SK-N-SH (cell line): ENCODE data around the gene ZNF341. TPM values are rescaled to one million over a fixed set of nuclear protein-coding genes. Genes with fewer than 3 reads are reported as not detected.

Experiments
- CTCF ChIA-PET: fragments of 300-600, 350-600 bp; formaldehyde crosslinking; extraction: SDS; loops from one replicate; lab custom pipeline; 2021; lab: Yijun Ruan, JAX
- POLR2A ChIA-PET: fragments of 350-600 bp; sonication (Branson Sonifier 250); formaldehyde crosslinking; extraction: SDS; loops from one replicate; lab custom pipeline; 2020; ENCODE audit warnings: antibody characterized with exemption, inconsistent platforms; lab: Yijun Ruan, JAX
- DNase-seq: peaks from one replicate; pipeline ENCODE4 v3.0.0; 2012
- H2AFZ ChIP-seq: fragments of 200-600 bp; sonication (generic); 2 replicates; pipeline ENCODE4 v1.8.1; 2016; ENCODE audit warnings: antibody characterized with exemption, mild to moderate bottlenecking, low read depth
- H3F3A ChIP-seq: fragments of 200-600 bp; sonication (generic); replicated peaks from 2 replicates; pipeline ENCODE3; 2016; ENCODE audit warnings: antibody characterized with exemption, mild to moderate bottlenecking; ENCODE audit not compliant: insufficient read depth
- H3K27ac ChIP-seq, 2 experiments: fragments of 200-500 bp in 1 of 2; fragments of 200-600 bp in 1 of 2; sonication (Bioruptor generic) in 1 of 2; sonication (generic), shearing (Covaris generic) in 1 of 2; 2 replicates each; pipeline versions ENCODE4 v1.5.1 to v1.6.1; 2014 to 2016; ENCODE audit warnings: low read depth in 2 of 2, inconsistent platforms in 1 of 2, low read length in 1 of 2, mild to moderate bottlenecking in 1 of 2, mixed read lengths in 1 of 2
- H3K27me3 ChIP-seq: fragments of 200-600 bp; sonication (generic), shearing (Covaris generic); 2 replicates; pipeline ENCODE4 v1.6.1; 2016; ENCODE audit warnings: mixed run types; ENCODE audit not compliant: insufficient read depth
- H3K36me3 ChIP-seq, 2 experiments: fragments of 200-500 bp in 1 of 2; fragments of 200-600 bp in 1 of 2; sonication (Bioruptor generic) in 1 of 2; sonication (generic) in 1 of 2; replicated peaks in 1 of 2; 2 replicates each; pipeline versions ENCODE3 to v1.5.1; 2014 to 2016; ENCODE audit warnings: low read length in 1 of 2, mild to moderate bottlenecking in 1 of 2; ENCODE audit not compliant: insufficient read depth in 2 of 2, control insufficient read depth in 1 of 2
- H3K4me1 ChIP-seq, 2 experiments: fragments of 200-500 bp in 1 of 2; fragments of 200-600 bp in 1 of 2; sonication (Bioruptor generic) in 1 of 2; sonication (generic), shearing (Covaris generic) in 1 of 2; 2 replicates each; pipeline versions ENCODE4 v1.5.1 to v1.6.1; 2014 to 2016; ENCODE audit warnings: low read depth in 1 of 2, low read length in 1 of 2, mixed run types in 1 of 2; ENCODE audit not compliant: insufficient read depth in 2 of 2, control insufficient read depth in 1 of 2
- H3K4me2 ChIP-seq: fragments of 200-600 bp; sonication (generic), shearing (Covaris generic); 2 replicates; pipeline ENCODE4 v1.6.1; 2017; ENCODE audit warnings: mixed run types
- H3K4me3 ChIP-seq, 2 experiments: fragments of 200-500 bp in 1 of 2; fragments of 200-600 bp in 1 of 2; sonication (Bioruptor generic) in 1 of 2; sonication (generic), shearing (Covaris generic) in 1 of 2; 2 replicates each; pipeline versions ENCODE4 v1.5.1 to v1.8.1; 2014 to 2016; ENCODE audit warnings: low read depth in 2 of 2, inconsistent platforms in 1 of 2, low read length in 1 of 2, mild to moderate bottlenecking in 1 of 2, mixed read lengths in 1 of 2, moderate library complexity in 1 of 2
- H3K79me2 ChIP-seq: fragments of 200-600 bp; sonication (generic); 2 replicates; pipeline ENCODE4 v1.8.1; 2017; ENCODE audit warnings: mild to moderate bottlenecking; ENCODE audit not compliant: insufficient read depth
- H3K9ac ChIP-seq: fragments of 200-600 bp; sonication (generic); 2 replicates; pipeline ENCODE4 v1.6.1; 2017; ENCODE audit warnings: mixed run types
- H3K9me2 ChIP-seq: fragments of 200-600 bp; sonication (generic); 2 replicates; pipeline ENCODE4 v1.6.1; 2017; ENCODE audit warnings: mixed run types
- H3K9me3 ChIP-seq: fragments of 200-600 bp; sonication (generic); 2 replicates; pipeline ENCODE4 v1.6.1; 2017; ENCODE audit warnings: mixed run types, mild to moderate bottlenecking, moderate library complexity
- H4K20me1 ChIP-seq: fragments of 200-600 bp; sonication (generic); 2 replicates; pipeline ENCODE4 v1.6.1; 2017; ENCODE audit warnings: mild to moderate bottlenecking, mixed run types; ENCODE audit not compliant: insufficient read depth
- CHD2 ChIP-seq: fragments of 150-350 bp; IDR thresholded peaks from 2 replicates; pipeline ENCODE4 v1.6.1; 2018; ENCODE audit warnings: low read length; ENCODE audit not compliant: partially characterized antibody
- ELF1 ChIP-seq: IDR thresholded peaks from 2 replicates; pipeline ENCODE4 v1.4.0; 2012
- EZH2phosphoT487 ChIP-seq: fragments of 200-600 bp; sonication (generic); IDR thresholded peaks from 2 replicates; pipeline ENCODE4 v1.6.1; 2017; ENCODE audit warnings: low read depth, mixed run types, mild to moderate bottlenecking, antibody characterized with exemption, moderate library complexity, borderline replicate concordance
- GABPA ChIP-seq: IDR thresholded peaks from 2 replicates; pipeline ENCODE4 v1.4.0; 2012; ENCODE audit warnings: low read depth, mild to moderate bottlenecking
- GATA2 ChIP-seq: sonication (generic); formaldehyde crosslinking; IDR thresholded peaks from 2 replicates; pipeline ENCODE4 v1.5.0; 2020; ENCODE audit warnings: mild to moderate bottlenecking, missing genetic modification reagents
- IRF3 ChIP-seq: fragments of 150-350 bp; IDR thresholded peaks from 2 replicates; pipeline ENCODE4 v1.6.1; 2016; ENCODE audit warnings: mild to moderate bottlenecking, low read depth, low read length
- MAX ChIP-seq: IDR thresholded peaks from 2 replicates; pipeline ENCODE4 v1.4.0; 2012; ENCODE audit warnings: low read depth
- MXI1 ChIP-seq: IDR thresholded peaks from 2 replicates; pipeline ENCODE4 v1.6.1; 2012; ENCODE audit warnings: mild to moderate bottlenecking, low read depth, low read length, improper control_type of control experiment
- NRF1 ChIP-seq: IDR thresholded peaks from 2 replicates; pipeline ENCODE4 v1.6.1; 2012; ENCODE audit warnings: low read depth, mild to moderate bottlenecking, low read length
- PBX3 ChIP-seq: IDR thresholded peaks from 2 replicates; pipeline ENCODE4; 2012
- POLR2AphosphoS5 ChIP-seq: IDR thresholded peaks from 2 replicates; pipeline ENCODE4 v1.6.1; 2012; ENCODE audit warnings: low read depth, low read length
- RAD21 ChIP-seq: IDR thresholded peaks from 2 replicates; pipeline ENCODE4 v1.6.1; 2012; ENCODE audit warnings: mild to moderate bottlenecking, low read length
- REST ChIP-seq: IDR thresholded peaks from 2 replicates; pipeline ENCODE4 v1.6.1; 2012; ENCODE audit warnings: mild to moderate bottlenecking, low read depth, low read length, moderate library complexity
- RXRA ChIP-seq: IDR thresholded peaks from 2 replicates; pipeline ENCODE4 v1.4.0; 2012; ENCODE audit warnings: low read depth, mild to moderate bottlenecking, borderline replicate concordance
- SIN3A ChIP-seq: IDR thresholded peaks from 2 replicates; pipeline ENCODE4 v1.6.1; 2012; ENCODE audit warnings: low read depth, mild to moderate bottlenecking, low read length, moderate library complexity, borderline replicate concordance
- TAF1 ChIP-seq: IDR thresholded peaks from 2 replicates; pipeline ENCODE4 v1.6.1; 2012; ENCODE audit warnings: low read depth, mild to moderate bottlenecking, low read length, moderate library complexity, borderline replicate concordance
- TCF12 ChIP-seq: IDR thresholded peaks from 2 replicates; pipeline ENCODE4 v1.4.0; 2012
- USF1 ChIP-seq: IDR thresholded peaks from 2 replicates; pipeline ENCODE4 v1.4.0; 2012; ENCODE audit warnings: low read depth, borderline replicate concordance
- YY1 ChIP-seq: IDR thresholded peaks from 2 replicates; pipeline ENCODE4 v1.4.0; 2012; ENCODE audit warnings: low read depth, mild to moderate bottlenecking
- WGBS: methylation state at CpG from one replicate; pipeline ENCODE4 v1.1.6; 2017; ENCODE audit warnings: low lambda C conversion rate; 5-methylcytosine and 5-hydroxymethylcytosine counted together
- polyA plus RNA-seq, 3 experiments: library from polyadenylated mRNA; depleted of rRNA; stranded (reverse); fragments of >200 nt; gene quantifications; 2 replicates each; pipeline ENCODE4 v1.2.3, GENCODE V29; 2012

Gene ZNF341
- polyA plus RNA-seq, 1 of the 3 experiments (the other 2 are of a cell fraction): 3.2 TPM

GRCh38 chr20:33761698-33762250, 30.0 kb downstream of the ZNF341 start:
- Histone ChIP-seq H3F3A (no peaks in the 10 kb centered on the region), H3K36me3 (peaks cover 0 to 8% of the 10 kb centered on the region in 2 experiments), H3K9me2 (no peaks in the 10 kb centered on the region), H3K4me2 (no peak overlapping the region), H3K4me3 (no peak overlapping the region), H4K20me1 (no peaks in the 10 kb centered on the region), H3K9ac (no peak overlapping the region), H3K4me1 (no peaks in the 10 kb centered on the region), H3K27me3 (no peaks in the 10 kb centered on the region), H2AFZ (no peak overlapping the region), H3K27ac (no peak overlapping the region), H3K79me2 (no peaks in the 10 kb centered on the region), H3K9me3 (no peaks in the 10 kb centered on the region)
- ChIA-PET POLR2A (no interaction called here), CTCF (interaction anchor here (1.1 kb wide), 1 partner anchor 29 kb away, joined by 5 read pairs; no protein-coding TSS in a partner anchor)
- WGBS: 98% methylated on average over 9 of the region's 13 CpGs
- DNase-seq: no peak
- no peak for TF ChIP-seq GATA2
- no peak for TF ChIP-seq MAX
- TF ChIP-seq NRF1: no peak
- no peak for TF ChIP-seq PBX3
- TF ChIP-seq EZH2phosphoT487: no peak
- no peak for TF ChIP-seq MXI1
- TF ChIP-seq YY1: no peak
- TF ChIP-seq REST: no peak
- no peak for TF ChIP-seq POLR2AphosphoS5
- TF ChIP-seq RXRA: no peak
- TF ChIP-seq GABPA: no peak
- TF ChIP-seq TAF1: no peak
- TF ChIP-seq USF1: no peak
- no peak for TF ChIP-seq CHD2
- no peak for TF ChIP-seq IRF3
- TF ChIP-seq ELF1: no peak
- TF ChIP-seq TCF12: no peak
- no peak for TF ChIP-seq RAD21
- TF ChIP-seq SIN3A: no peak
